ENCODE results near the gene NFIX. TPM values are rescaled to one million over a fixed set of nuclear protein-coding genes. Genes with fewer than 3 reads are reported as not detected.

NFIX gene
- total and polyA plus RNA-seq, 2 of the 13 experiments (the other 11 are each of a cell fraction or from before 2014, with no cell fraction given), result 3.4 to 5.4 TPM

DNA sequence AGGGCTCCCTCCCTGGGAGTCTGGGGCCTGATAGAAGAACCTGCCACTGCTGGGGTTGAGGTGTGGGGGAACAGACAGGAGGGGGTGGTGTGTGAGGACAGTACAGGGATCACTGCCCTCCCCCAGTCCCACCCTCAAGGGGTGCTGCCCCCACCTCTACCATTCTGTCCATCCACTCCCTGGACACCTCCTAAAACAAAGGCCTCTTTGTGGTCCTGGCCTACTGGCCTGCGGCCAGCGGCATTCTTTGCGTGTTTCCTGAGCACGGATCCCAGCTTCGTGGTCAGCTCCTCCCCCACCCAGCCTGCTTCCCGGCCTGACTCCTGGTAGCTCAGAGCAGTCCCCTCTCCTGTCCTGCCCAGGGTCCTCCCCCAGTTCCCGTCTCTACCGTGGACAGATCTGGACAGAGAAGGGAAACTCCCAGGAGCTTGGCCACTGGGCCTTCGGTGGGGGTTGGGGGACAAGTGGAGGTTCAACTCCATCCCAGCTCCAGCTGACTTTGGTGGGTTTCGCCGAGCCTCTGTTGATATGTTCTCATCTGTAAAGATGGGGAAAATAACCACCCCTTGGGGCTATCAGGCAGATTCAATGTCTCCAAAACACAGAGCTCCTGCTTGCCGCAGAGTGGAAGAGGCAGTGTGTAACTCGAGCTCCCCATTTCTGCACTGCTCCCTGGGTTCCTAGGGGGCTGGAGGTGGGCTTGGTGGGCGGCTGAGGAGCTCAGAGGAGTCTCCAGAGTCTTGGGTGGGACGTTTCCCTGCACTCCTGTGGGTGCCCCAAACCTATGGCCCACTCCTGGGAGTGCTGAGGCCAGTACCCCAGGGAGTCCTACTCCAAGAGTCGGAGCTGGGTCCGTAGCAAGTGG is 58.7 kb downstream of the NFIX start (continued):
- TF ChIP-seq, protein P1, sequence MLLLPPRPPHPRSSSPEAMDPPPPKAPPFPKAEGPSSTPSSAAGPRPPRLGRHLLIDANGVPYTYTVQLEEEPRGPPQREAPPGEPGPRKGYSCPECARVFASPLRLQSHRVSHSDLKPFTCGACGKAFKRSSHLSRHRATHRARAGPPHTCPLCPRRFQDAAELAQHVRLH (CRISPR knock-in tag; IDR thresholded peaks at IDR 0.05; ENCODE audit: borderline replicate concordance, low read depth), result 0 out of 2 replicates have a peak, but pooled peaks have one; percentile 41
- TF ChIP-seq SRF (IDR thresholded peaks at IDR 0.05; ENCODE audit: low read depth, low read length) (no peak), ZSCAN25 (CRISPR knock-in tag; IDR thresholded peaks at IDR 0.05) (peak; percentile 90), MEF2D (CRISPR knock-in tag; IDR thresholded peaks at IDR 0.05) (0 out of 2 replicates have a peak, but pooled peaks have one; percentile 24), PAWR (CRISPR knock-in tag; IDR thresholded peaks at IDR 0.05; ENCODE audit: borderline replicate concordance) (no peak), PRPF4 (IDR thresholded peaks at IDR 0.05; ENCODE audit: low read depth, low read length, poor library complexity, severe bottlenecking) (no peak), RAD21 (CRISPR knock-in tag; IDR thresholded peaks at IDR 0.05) (peak; percentile 34; the same call in 1 of the 2 replicates), ZNF562 (CRISPR knock-in tag; IDR thresholded peaks at IDR 0.05; ENCODE audit: borderline replicate concordance) (no peak), ZNF891 (CRISPR knock-in tag; IDR thresholded peaks at IDR 0.05) (no peak; the same call in 1 of the 2 replicates), GLI4 (CRISPR knock-in tag; IDR thresholded peaks at IDR 0.05; ENCODE audit: borderline replicate concordance) (no peak), NKX3-1 (CRISPR knock-in tag; IDR thresholded peaks at IDR 0.05) (0 out of 2 replicates have a peak, but pooled peaks have one; percentile 23), HNF4G (IDR thresholded peaks at IDR 0.05; ENCODE audit: borderline replicate concordance, low read depth, low read length) (peak; percentile 75; the same call in 1 of the 2 replicates), HNF4G (CRISPR knock-in tag; IDR thresholded peaks at IDR 0.05; ENCODE audit: borderline replicate concordance, low read depth) (no peak), ADNP (CRISPR knock-in tag; IDR thresholded peaks at IDR 0.05) (no peak), RFXAP (CRISPR knock-in tag; IDR thresholded peaks at IDR 0.05; ENCODE audit: borderline replicate concordance) (peak; percentile 68; the same call in 1 of the 2 replicates), SIX4 (CRISPR knock-in tag; IDR thresholded peaks at IDR 0.05) (0 out of 2 replicates have a peak, but pooled peaks have one; percentile 36)
- TF ChIP-seq, protein P2, sequence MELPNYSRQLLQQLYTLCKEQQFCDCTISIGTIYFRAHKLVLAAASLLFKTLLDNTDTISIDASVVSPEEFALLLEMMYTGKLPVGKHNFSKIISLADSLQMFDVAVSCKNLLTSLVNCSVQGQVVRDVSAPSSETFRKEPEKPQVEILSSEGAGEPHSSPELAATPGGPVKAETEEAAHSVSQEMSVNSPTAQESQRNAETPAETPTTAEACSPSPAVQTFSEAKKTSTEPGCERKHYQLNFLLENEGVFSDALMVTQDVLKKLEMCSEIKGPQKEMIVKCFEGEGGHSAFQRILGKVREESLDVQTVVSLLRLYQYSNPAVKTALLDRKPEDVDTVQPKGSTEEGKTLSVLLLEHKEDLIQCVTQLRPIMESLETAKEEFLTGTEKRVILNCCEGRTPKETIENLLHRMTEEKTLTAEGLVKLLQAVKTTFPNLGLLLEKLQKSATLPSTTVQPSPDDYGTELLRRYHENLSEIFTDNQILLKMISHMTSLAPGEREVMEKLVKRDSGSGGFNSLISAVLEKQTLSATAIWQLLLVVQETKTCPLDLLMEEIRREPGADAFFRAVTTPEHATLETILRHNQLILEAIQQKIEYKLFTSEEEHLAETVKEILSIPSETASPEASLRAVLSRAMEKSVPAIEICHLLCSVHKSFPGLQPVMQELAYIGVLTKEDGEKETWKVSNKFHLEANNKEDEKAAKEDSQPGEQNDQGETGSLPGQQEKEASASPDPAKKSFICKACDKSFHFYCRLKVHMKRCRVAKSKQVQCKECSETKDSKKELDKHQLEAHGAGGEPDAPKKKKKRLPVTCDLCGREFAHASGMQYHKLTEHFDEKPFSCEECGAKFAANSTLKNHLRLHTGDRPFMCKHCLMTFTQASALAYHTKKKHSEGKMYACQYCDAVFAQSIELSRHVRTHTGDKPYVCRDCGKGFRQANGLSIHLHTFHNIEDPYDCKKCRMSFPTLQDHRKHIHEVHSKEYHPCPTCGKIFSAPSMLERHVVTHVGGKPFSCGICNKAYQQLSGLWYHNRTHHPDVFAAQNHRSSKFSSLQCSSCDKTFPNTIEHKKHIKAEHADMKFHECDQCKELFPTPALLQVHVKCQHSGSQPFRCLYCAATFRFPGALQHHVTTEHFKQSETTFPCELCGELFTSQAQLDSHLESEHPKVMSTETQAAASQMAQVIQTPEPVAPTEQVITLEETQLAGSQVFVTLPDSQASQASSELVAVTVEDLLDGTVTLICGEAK (IDR thresholded peaks at IDR 0.05), result no peak
- TF ChIP-seq, protein P2 (CRISPR knock-in tag; IDR thresholded peaks at IDR 0.05), result no peak
- TF ChIP-seq, protein P3, sequence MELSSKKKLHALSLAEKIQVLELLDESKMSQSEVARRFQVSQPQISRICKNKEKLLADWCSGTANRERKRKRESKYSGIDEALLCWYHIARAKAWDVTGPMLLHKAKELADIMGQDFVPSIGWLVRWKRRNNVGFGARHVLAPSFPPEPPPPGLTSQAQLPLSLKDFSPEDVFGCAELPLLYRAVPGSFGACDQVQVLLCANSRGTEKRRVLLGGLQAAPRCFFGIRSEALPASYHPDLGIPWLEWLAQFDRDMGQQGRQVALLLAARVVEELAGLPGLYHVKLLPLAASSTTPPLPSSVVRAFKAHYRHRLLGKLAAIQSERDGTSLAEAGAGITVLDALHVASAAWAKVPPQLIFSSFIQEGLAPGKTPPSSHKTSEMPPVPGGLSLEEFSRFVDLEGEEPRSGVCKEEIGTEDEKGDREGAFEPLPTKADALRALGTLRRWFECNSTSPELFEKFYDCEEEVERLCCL (CRISPR knock-in tag; IDR thresholded peaks at IDR 0.05; ENCODE audit: borderline replicate concordance), result no peak
